Stimulated activated CD4-positive, alpha-beta T cell treated with anti-CD3 and anti-CD28 coated beads, Interleukin-2, amount 100 ng/mL, for 48 hours (primary cell): ENCODE measurements around the gene EPB42.
"Not testable (repeated sequence)": the region's sequence is repeated elsewhere in the genome, so short reads cannot be mapped to it uniquely, and the experiment has no call there.

Experiments used
- DNase-seq, 2 donors: peaks; one replicate each; pipeline ENCODE4 v3.0.0-alpha.2; 2020

The EPB42 gene

DNA sequence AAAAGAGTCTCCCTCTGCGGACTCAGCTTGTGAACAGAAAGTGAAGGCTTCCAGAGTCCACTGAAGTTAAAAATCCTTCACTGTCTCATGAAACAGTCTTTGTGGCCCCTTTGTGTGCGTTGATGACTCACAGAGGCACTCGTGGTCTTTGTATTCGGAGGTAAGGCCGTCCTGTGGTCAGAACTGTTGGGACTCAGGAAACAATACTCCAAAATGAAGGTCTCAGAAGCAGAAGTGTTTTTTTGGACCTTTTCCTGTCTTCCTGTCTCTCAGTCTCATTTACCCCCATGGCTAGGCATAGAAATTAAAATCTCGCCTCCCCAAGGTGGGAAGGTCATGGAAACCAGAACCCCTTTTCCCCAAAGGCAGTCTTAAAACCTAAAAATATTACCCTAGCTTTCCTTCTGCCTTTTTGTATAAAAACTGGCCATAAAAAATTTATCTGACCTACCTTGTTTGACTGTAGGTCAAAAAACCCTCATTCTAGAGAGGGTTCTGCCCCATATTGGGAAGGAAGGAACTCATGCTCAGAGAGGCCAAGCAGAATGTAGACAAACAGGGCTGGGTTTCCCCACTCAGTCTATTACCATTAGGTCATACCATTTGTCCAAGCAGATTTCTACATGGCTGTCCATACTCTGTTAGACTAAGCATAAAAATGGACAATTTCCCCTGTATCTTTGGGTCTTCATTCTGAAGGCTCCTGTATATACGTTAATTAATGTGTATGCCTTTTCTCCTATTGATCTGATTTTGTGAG lies 19.1 kb upstream of the EPB42 start:
- no peak for DNase-seq

DNA sequence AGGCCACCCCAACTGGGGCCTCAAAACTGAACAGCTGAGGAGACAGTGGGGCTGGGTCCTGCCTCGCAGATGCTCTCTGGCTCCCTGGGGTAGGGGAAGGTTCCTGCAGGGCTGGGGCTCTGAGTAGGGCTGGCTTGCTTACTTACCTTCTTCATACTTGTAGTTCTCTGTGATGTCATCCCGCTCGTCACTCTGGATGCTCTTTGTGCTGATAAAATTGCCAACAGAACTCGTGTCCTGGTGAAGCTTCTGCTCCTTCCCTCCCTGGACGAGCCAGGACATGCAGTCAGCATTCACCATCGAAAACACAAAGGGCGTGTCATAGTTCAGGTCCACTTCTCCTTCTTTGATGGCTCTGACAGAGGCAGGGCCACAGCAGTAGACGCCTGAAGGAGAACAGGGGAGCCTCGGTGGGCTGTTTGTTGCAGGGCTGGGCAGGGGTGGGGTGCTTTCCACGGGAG lies 17.9 kb upstream of the EPB42 start:
- no peak for DNase-seq

- DNase-seq: no peak
Observed at GRCh38 chr15:43237842-43238470, 17.1 kb upstream of the EPB42 start.

GRCh38 chr15:43235536-43235935 lies 14.7 kb upstream of the EPB42 start:
- DNase-seq: no peak

DNA sequence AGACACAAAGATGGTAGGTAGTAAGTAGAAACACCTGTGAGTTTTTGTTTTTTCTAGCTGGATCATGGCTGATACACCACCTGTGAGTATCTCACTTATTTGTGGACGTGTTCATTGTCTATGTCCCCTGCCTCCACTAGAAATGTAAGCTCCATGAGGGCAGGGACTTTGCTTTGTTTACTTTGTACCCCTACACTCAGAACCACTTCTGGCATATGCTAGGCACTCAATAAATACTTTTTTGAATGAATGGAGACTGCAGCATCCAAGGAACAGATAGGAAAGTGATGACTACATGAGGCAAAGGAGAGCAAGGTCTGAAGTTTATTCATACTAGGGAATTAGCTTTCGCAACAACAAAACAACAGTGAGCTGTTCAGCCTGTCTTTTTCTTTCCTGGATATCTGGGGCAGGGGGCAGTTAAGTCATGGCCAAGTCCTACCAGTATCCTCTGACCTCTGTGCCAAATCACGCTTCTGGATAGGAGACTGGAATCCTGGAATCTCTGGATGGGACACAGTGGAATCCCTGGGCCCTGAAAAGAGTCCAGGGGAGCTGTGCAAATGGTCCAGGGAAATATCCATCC lies 11.6 kb upstream of the EPB42 start:
- no peak for DNase-seq

GRCh38 chr15:43230640-43231115 lies 9.9 kb upstream of the EPB42 start:
- DNase-seq: no peak

GRCh38 chr15:43229977-43230376 lies 9.2 kb upstream of the EPB42 start:
- no peak for DNase-seq

DNA sequence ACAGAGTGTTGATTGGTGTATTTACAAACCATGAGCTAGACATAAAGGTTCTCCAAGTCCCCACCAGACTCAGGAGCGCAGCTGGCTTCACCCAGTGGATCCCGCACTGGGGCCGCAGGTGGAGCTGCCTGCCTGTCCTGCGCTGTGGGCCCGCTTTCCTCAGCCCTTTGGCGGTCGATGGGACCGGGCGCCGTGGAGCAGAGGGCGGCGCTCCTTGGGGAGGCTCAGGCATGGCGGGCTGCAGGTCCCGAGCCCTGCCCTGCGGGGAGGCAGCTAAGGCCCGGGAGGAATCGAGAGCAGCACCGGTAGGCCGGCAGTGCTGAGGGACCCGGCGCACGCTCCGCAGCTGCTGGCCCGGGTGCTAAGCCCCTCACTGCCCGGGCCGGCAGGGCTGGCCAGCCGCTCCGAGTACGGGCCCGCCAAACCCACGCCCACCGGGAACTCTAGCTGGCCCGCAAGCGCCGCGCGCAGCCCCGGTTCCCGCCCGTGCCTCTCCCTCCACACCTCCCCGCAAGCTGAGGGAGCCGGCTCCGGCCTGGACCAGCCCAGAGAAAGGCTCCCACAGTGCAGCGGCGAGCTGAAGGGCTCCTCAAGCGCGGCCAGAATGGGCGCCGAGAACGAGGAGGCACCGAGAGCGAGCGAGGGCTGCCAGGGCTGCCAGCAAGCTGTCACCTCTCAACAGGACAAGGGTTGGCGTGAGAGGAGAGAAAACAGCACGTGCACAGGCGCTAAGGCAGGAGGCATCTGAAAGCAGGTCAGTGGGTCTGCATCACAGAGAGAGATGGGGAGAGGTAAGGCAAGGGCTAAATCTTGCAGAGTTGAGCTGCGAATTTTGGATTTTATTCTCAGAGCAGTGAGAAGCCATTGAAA lies 5.9 kb upstream of the EPB42 start:
- no peak for DNase-seq

GRCh38 chr15:43225950-43226255 lies 5.1 kb upstream of the EPB42 start:
- DNase-seq: not testable (repeated sequence)

GRCh38 chr15:43225201-43225949 lies 4.6 kb upstream of the EPB42 start:
- peak in 1 of 2 donors; percentile 30 for DNase-seq

- DNase-seq: no peak
Observed at GRCh38 chr15:43221422-43221821, 604 bp upstream of the EPB42 start.

DNA sequence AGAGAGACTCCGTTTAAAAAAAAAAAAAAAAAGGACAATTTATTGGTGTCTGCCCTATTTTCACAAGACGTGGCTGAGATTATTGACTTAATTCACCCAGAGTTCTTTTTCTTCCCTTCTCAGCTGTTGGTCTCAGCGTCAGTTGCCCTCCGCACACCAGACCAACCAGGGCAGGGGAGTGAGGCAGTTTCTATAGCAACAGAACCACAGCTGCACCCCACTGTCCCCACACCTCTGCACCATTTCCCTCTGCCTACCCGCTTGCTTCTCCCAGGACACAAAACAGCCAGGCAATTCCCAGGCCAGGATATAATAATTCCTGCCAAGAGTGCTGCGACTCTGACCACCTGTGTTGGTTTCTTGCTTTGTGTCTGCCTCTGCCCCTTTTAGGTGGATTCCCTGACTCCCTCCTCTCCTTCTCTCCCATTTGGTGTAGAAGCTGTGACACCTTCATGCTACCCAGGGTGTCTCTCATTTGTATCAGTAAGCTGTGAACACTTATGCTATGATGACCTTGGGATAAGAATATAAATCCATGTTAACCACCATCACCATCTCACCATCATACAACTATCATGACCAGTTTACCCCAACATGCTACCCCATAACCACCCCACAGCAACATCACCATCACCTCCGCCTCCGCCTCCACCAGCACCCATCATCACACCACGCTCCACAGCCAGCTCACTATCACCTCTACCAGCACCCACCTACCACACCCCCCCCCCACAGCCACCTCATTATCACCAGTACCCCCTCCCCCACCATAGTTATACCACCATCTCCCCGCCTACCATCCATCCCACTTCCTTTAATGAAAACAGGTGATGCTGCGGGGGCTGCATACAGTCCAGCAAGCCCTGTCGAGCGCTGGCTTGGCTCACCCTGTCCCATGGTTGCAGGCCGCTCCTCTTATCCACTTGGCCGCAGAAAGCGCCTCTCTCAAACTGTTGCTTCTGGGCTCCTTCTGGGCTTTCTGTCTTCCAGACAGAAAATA lies 589 bp downstream of the EPB42 start:
- DNase-seq: no peak

DNA sequence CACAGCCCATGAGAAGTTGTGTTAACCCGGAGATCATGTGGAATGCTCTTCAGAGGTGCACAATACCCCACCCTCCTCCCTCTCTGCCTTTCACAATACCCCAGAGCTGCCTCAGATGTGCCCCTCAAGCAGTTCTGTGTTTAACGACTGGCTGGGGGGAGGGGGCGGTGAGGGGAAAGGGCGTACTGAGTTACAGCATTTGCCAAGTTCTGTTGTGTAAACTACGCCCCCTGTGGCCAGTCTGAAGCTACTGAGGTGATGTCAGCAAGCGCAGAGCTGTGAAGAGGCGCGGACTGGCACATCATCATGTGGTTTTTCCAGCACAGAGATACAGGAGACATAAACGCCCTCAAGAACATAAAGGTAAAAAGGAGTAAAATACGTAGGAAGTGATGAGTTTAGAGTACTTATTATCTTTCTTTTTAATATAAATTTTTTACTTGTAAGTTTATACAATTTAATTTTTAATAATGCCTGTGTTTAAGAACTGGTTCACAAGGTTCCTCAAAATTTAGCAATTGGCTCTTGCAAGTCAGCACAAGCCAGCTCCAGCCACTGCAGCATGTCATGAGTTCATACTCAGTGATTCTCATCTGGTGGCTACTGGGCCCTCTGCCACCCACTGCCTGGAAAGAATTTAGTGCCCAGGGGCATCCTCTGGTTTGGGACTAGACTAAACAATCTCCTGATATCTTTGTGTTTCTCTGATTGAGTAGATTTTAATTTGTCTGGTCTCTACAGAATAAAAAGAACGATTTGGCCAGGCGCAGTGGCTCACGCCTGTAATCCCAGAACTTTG lies 1.7 kb downstream of the EPB42 start:
- DNase-seq: no peak

GRCh38 chr15:43215961-43216360 lies 4.9 kb downstream of the EPB42 start:
- DNase-seq: no peak

GRCh38 chr15:43214592-43215295 lies 6.1 kb downstream of the EPB42 start:
- DNase-seq: no peak

DNA sequence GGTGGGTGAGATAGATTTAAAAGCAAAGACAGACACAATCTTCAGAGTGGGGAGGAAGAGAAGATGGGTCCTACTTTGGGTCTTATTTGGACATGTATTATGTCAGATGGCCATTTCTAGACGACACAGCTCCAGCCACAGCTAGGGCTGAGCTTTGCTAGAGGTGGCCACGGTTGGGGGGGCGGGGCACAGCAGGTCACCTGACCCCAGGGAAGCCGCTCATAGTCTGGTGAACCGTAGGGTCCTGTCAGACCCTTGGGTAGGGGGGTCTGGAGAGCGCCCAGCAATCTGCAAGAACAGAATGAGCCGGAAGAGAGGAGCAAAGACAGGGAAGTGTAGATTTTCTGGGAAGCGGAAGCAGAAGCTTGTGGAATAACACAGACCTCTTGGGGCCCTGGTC lies 6.6 kb downstream of the EPB42 start:
- no peak for DNase-seq

GRCh38 chr15:43213466-43213865 lies 7.4 kb downstream of the EPB42 start:
- DNase-seq: no peak

DNA sequence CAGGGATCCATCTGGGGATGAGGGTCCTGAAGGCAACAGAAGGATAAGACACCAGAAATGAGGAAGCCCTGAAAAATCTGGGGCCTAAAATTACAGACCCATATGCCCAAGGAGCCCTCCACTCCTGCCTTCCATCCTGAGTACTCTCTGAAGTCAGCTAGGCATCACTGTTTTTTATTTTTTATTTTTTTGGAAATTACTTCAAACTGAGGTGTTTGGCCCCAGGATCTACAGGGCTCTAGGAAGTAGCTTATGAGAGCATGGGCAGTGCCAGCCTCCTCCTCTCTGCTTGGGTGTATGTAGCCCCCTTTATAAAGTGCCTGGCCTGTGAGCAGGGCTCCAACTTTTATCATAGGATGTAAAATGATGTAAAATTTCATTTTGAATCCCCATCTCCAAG lies 7.9 kb downstream of the EPB42 start:
- no peak for DNase-seq

DNA sequence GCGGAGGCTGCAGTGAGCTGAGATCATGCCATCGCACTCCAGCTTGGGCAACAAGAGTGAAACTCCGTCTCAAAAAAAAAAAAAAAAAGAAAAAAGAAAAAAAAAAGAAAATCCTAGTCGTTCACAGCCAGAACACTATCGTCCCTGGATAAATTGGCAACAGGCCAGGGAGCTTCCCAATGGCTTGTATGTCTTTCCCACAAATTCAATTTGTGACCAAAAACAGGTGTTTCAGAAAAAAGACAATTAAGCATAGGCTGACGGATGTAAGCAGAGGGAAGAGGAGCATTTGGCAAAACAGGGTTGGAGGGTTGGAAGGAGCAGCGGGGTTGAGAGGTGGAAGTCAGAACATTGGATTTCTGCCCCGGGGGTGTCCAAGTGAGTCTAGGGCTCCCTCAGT lies 8.5 kb downstream of the EPB42 start:
- DNase-seq: no peak
